SIG-M5 treated with dmso at 0.1 percent for 504 hours (cell line): Measurements from ENCODE around the gene NR1I2.

Experiments used
- DNase-seq: peaks from one replicate; lab custom pipeline; 2025; ENCODE audit not compliant: unreplicated experiment; lab: John Stamatoyannopoulos, UW

NR1I2 gene

DNA sequence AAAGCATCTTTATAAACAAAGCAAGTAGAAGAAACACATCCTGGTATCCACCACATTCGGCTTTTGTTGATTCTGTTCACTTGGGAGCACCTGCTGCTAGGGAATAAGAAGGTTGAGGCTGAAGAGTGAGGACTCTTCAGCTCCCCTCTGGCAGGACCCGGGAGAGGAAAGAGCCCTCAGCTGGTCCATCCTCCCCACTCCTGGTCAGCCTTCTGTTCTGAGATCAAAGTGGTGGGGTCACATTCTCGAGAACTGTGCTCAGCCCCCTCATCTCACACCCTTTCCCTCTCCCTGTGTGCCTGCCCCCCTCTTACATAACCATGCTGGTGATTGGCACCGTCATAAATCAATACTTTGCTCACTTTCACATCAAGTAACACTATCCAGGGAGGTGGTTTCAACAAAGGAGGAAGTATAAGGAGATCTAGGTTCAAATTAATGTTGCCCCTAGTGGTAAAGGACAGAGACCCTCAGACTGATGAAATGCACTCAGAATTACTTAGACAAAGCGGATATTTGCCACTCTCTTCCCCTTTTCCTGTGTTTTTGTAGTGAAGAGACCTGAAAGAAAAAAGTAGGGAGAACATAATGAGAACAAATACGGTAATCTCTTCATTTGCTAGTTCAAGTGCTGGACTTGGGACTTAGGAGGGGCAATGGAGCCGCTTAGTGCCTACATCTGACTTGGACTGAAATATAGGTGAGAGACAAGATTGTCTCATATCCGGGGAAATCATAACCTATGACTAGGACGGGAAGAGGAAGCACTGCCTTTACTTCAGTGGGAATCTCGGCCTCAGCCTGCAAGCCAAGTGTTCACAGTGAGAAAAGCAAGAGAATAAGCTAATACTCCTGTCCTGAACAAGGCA, at the start of gene NR1I2:
Gene NR1I2, plus strand, starts transcription at position 772 of the 869 bp plus-strand sequence.
- DNase-seq, result peak; percentile 53

DNA sequence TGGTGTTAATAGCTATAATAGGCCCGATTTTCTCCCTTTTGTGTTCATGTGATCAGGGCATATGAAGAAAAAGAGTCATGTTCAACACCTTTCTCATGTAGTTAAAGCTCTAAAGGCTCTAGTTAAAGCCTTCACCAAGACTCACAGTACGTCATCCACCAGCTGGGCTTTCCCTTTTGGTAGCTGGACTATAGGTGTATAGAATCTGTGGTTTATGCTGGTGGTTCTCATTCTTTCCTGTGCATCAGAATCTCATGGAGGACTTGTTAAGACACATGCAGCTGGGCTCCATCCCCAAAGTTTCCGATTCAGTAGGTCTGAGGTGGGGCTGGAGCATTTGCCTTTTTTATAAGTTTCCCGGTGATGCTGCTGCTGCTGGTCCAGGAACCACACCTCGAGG, 48.1 kb upstream of the NR1I2 start:
- no peak for DNase-seq

GRCh38 chr3:119738741-119739140, 43.2 kb upstream of the NR1I2 start:
- DNase-seq, result peak; percentile 7

DNA sequence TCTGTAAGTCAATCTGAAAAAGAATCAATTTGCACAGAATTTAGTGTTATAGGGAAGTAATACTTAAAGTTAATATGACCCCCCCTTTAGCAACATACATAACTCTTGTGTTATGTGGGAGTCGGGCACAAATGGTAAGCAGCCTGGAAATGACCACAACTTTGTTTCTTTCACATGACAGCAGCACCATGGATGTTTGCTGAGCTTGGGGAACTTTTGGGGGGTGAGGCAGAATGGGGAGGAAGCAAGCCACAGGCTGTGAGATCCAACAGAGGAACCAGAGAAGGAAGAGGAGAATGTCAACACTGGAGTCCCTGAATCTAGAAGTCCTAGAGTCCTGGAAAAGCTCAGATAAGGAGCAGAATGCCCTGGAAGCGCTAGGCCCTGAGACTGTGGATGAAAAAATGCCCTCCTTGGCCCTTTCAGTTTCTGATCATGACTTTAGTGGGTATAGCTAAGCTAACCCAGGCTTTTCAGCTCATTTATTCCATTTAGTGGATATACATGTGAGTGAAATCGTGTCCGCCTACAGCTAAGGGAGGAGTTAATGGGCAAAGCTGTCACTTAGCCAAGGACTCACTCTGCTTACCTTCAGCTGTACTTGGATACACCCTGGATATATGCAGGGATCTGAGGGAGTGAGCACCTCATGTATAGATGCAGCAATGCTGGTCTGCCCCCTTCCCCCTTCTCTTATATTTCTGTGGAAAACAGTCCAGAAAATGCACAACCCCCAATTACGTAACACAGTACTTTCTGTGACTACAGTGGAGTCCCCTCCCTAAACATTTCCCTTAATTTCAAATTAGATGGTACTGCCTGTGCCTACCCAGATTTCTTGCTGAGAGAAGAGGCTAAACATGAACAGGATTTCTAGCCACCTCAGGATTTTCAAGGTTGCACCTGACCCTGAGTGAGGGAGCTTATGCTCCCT, 40.0 kb upstream of the NR1I2 start:
- no peak for DNase-seq

GRCh38 chr3:119743921-119744320, 38.0 kb upstream of the NR1I2 start:
- DNase-seq, result no peak

- no peak for DNase-seq
Measured at GRCh38 chr3:119745942-119746341, 36.0 kb upstream of the NR1I2 start.

DNA sequence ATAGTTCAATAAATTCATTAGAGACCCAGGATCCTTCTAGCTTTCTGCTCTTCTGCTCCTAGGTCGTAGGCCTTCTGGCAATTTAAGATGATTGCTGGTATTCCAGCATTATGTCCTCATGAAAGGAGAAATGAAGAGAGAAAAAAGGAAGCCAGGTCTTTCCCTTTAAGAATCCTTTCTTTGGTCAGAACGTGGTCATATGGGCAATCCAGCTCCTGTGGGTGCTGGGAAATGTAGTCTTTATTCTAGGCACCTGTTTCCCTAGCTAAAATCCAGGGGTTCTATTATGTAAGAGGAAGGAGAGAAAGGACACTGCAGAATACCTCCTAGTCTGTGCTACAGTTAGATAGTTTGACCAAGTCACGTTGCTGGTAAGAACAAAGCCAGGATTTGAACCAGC, 35.5 kb upstream of the NR1I2 start:
- DNase-seq, result no peak

DNA sequence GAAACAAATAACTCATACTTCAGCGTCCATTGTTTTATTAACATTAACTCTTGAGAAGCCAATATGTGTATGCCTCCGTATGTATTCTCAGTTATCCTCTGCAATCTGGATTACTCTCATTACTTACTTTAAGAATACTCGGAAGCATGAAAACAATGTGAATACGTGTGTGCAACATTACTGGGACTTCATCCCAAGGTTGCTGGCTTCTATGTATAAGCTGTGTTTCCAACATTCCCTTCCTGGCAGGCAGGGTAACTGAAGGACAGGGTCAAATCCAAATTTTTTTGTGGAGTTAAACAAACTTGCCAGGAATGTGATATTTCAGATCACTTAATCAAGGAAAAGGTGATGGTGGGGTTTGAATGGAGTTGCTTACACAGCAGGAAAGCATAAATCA, 34.5 kb upstream of the NR1I2 start:
- no peak for DNase-seq

GRCh38 chr3:119748991-119749390, 32.9 kb upstream of the NR1I2 start:
- DNase-seq, result no peak

- no peak for DNase-seq
Measured at GRCh38 chr3:119751423-119751822, 30.5 kb upstream of the NR1I2 start.

DNA sequence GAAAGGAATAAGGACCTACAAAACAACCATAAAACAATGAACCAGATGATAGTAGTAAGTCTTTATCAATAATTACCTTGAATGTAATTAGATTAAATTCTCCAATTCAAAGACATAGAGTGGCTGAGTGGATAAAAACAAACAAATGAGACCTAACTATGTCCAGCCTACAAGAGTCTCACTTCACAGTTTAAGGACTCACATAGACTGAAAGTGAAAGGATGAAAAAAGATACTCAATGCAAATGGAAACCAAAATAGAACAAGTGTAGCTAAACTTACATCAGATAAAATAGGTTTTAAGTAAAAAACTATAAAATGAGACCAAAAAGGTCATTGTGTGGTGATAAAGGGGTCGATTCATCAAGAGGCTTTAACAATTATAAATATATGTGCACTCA, 21.9 kb upstream of the NR1I2 start:
- DNase-seq, result no peak

GRCh38 chr3:119762876-119763275, 19.0 kb upstream of the NR1I2 start:
- DNase-seq, result no peak

- no peak for DNase-seq
Measured at GRCh38 chr3:119763466-119763865, 18.4 kb upstream of the NR1I2 start.

GRCh38 chr3:119765239-119765638, 16.7 kb upstream of the NR1I2 start:
- no peak for DNase-seq

GRCh38 chr3:119767936-119768601, 13.8 kb upstream of the NR1I2 start:
- DNase-seq, result no peak

GRCh38 chr3:119768668-119769393, 13.1 kb upstream of the NR1I2 start:
- DNase-seq, result no peak

DNA sequence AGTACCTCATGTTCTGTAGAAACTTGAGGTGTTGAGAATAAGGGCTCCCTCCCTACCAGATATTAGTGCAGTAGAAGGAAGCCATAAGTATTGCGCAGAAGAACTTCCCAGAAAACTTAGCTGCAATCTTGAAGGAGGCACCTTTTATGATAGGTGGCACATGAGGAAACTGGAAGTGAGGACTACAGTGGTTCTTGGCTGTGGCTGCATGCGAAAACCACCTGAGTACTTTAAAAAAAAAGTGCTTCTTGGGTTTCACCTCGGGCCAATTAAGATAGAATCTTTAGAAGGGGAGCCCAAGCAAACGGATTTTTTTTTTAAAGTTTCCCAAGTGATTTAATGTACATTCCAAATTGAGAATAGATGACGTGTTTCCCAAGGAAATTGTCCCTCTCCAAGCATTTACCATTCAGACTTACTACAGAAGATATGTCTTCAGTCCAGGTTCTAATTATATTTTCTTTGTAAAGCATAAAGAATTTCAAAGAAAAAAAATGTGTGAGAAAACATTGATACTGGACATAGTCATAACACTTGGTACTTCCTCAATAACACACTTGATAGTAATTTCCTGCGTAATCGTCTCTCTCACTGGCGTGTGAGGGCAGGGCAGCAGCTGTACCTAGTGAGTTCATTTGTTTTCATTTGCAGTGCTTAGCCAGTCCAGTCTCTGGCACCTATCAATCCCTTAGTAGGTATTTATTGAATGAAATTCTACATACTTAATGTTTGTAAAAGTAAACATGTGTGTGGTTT, 12.3 kb upstream of the NR1I2 start:
- DNase-seq, result no peak

DNA sequence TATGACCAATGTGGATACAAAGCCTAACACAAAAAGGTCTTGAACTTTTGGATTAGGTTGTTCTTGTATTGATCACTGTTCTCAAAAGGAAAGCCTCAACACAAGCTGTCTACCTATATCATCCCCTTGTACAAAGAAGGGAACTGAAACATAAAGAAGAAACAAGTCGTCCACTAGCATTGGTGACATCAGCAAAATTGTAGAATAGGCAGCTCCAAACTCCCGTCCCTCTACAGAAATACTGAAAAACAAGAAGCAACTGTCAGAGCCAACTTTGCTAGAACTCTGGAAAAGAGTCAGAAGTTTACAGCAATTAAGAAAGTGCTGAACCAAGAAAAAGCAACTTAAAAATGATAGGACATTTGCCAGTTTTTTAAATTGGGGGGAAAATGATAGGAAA, 7.5 kb upstream of the NR1I2 start:
- DNase-seq, result peak; percentile 80

GRCh38 chr3:119776304-119776703, 5.6 kb upstream of the NR1I2 start:
- no peak for DNase-seq

DNA sequence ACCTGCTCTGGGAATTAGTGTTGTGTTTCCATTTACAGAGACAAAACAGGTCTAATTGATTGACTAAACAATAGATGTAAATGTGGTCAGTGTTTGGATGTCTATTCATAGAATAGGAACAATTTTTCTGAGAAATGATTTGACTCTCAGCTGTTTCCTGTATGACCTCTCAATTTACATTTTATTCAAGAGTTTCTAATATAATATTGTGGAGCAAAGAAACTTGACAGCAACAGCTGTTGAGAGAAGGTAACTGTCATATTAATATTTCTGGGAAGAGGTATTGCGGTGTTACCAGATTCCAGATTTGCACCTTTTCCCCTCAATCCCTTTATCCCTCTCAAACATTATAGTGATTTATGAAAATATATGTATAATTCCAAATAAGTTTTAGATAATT, 3.7 kb upstream of the NR1I2 start:
- no peak for DNase-seq
